GM23338 (cell line): ENCODE measurements around the gene NOTCH1. TPM values are rescaled to one million over a fixed set of nuclear protein-coding genes. Genes with fewer than 3 reads are reported as not detected.

Source experiments
- ATAC-seq: fragments of 200-7000 bp; cut with Tn5 transposase; 3 replicates; pipeline ENCODE4 v1.9.1; 2020
- DNase-seq: peaks from one replicate; pipeline ENCODE4 v3.0.0-alpha.2; 2015; ENCODE audit warnings: low spot score
- H2AFZ ChIP-seq: fragments of 200-600 bp; sonication (generic); 2 replicates; pipeline ENCODE4 v1.8.0; 2016; ENCODE audit warnings: antibody characterized with exemption, mild to moderate bottlenecking, moderate library complexity
- H3F3A ChIP-seq: fragments of 200-600 bp; sonication (generic); replicated peaks from 2 replicates; pipeline ENCODE4 v1.8.0; 2017; ENCODE audit warnings: antibody characterized with exemption, mixed run types, low read depth
- H3K27ac ChIP-seq: fragments of 200-600 bp; sonication (generic); 2 replicates; pipeline ENCODE4 v1.6.1; 2016; ENCODE audit warnings: low read depth
- H3K27me3 ChIP-seq: fragments of 200-600 bp; sonication (generic); 2 replicates; pipeline ENCODE4 v1.8.0; 2016; ENCODE audit warnings: mild to moderate bottlenecking, mixed run types, moderate library complexity; ENCODE audit not compliant: insufficient read depth
- H3K36me3 ChIP-seq: fragments of 200-600 bp; sonication (generic); 2 replicates; pipeline ENCODE4 v1.8.0; 2016; ENCODE audit warnings: mild to moderate bottlenecking; ENCODE audit not compliant: insufficient read depth
- H3K4me1 ChIP-seq: fragments of 200-600 bp; sonication (generic); 2 replicates; pipeline ENCODE4 v1.8.0; 2016; ENCODE audit warnings: mild to moderate bottlenecking, moderate library complexity; ENCODE audit not compliant: insufficient read depth
- H3K4me2 ChIP-seq: fragments of 200-600 bp; sonication (generic); 2 replicates; pipeline ENCODE4 v1.7.1; 2017; ENCODE audit warnings: mixed run types
- H3K4me3 ChIP-seq: fragments of 200-600 bp; sonication (generic); 2 replicates; pipeline ENCODE4 v1.6.1; 2016; ENCODE audit warnings: mixed run types
- H3K79me2 ChIP-seq: fragments of 200-600 bp; sonication (generic); replicated peaks from 2 replicates; pipeline ENCODE4 v1.8.0; 2017; ENCODE audit warnings: mild to moderate bottlenecking; ENCODE audit not compliant: insufficient read depth
- H3K9me2 ChIP-seq: fragments of 200-600 bp; sonication (generic); 2 replicates; pipeline ENCODE4 v1.8.0; 2017; ENCODE audit not compliant: insufficient read depth
- H4K20me1 ChIP-seq: fragments of 200-600 bp; sonication (generic); replicated peaks from 2 replicates; pipeline ENCODE4 v1.8.0; 2017; ENCODE audit warnings: mild to moderate bottlenecking; ENCODE audit not compliant: insufficient read depth
- H3K27ac Mint-ChIP-seq: 2 replicates; pipeline ENCODE4 v1.8.0; 2020; ENCODE audit warnings: inconsistent platforms, mild to moderate bottlenecking, moderate library complexity, mixed read lengths
- H3K27me3 Mint-ChIP-seq: 3 replicates; pipeline ENCODE4 v1.8.0; 2022; ENCODE audit warnings: low read depth, mild to moderate bottlenecking, moderate library complexity, mixed read lengths, inconsistent platforms; ENCODE audit not compliant: insufficient read depth, poor library complexity
- H3K36me3 Mint-ChIP-seq: 3 replicates; pipeline ENCODE4 v1.8.0; 2021; ENCODE audit warnings: low read depth, mild to moderate bottlenecking, inconsistent platforms, moderate library complexity, mixed read lengths
- H3K4me1 Mint-ChIP-seq: 3 replicates; pipeline ENCODE4 v1.8.0; 2020; ENCODE audit warnings: mild to moderate bottlenecking, inconsistent platforms, mixed read lengths
- H3K4me3 Mint-ChIP-seq: 3 replicates; pipeline ENCODE4 v1.8.0; 2021; ENCODE audit warnings: moderate library complexity, mild to moderate bottlenecking, inconsistent platforms, mixed read lengths
- H3K9me3 Mint-ChIP-seq: 3 replicates; pipeline ENCODE4 v1.8.0; 2020; ENCODE audit warnings: moderate library complexity, mild to moderate bottlenecking, inconsistent platforms, mixed read lengths
- CREB1 ChIP-seq: fragments of 250-450 bp; sonication (Bioruptor Pico); IDR thresholded peaks from 2 replicates; pipeline ENCODE4 v1.5.0; 2020; ENCODE audit warnings: low read depth, mild to moderate bottlenecking, moderate library complexity
- CTCF ChIP-seq, 2 experiments: fragments of 200-600 bp in 1 of 2; sonication (generic) in 1 of 2; conservative IDR thresholded peaks; 2 replicates each; pipeline versions ENCODE4 v1.5.1 to v1.6.1; 2016 to 2017; ENCODE audit warnings: antibody characterized with exemption in 2 of 2, low read depth in 2 of 2, mild to moderate bottlenecking in 2 of 2, moderate library complexity in 1 of 2
- ETS1 ChIP-seq: IDR thresholded peaks from 2 replicates; pipeline ENCODE4 v1.6.1; 2016; ENCODE audit warnings: antibody characterized with exemption
- EZH2 ChIP-seq: fragments of 200-600 bp; sonication (generic); IDR thresholded peaks from one replicate; pipeline ENCODE4 v1.8.0; 2017; ENCODE audit warnings: antibody characterized with exemption, mild to moderate bottlenecking, low read depth; ENCODE audit not compliant: unreplicated experiment
- EZH2phosphoT487 ChIP-seq: fragments of 200-600 bp; sonication (generic); IDR thresholded peaks from one replicate; pipeline ENCODE4 v1.8.1; 2018; ENCODE audit warnings: antibody characterized with exemption; ENCODE audit not compliant: unreplicated experiment
- JUNB ChIP-seq: IDR thresholded peaks from one replicate; pipeline ENCODE4 v1.6.1; 2016; ENCODE audit warnings: antibody characterized with exemption; ENCODE audit not compliant: unreplicated experiment
- NANOG ChIP-seq: IDR thresholded peaks from 2 replicates; pipeline ENCODE4 v1.6.1; 2016; ENCODE audit warnings: antibody characterized with exemption, borderline replicate concordance
- POLR2AphosphoS5 ChIP-seq: IDR thresholded peaks from 2 replicates; pipeline ENCODE4 v1.6.1; 2016; ENCODE audit warnings: antibody characterized with exemption, low read depth
- REST ChIP-seq: IDR thresholded peaks from one replicate; pipeline ENCODE4 v1.6.1; 2018; ENCODE audit warnings: antibody characterized with exemption; ENCODE audit not compliant: unreplicated experiment
- STAT1 ChIP-seq: IDR thresholded peaks from one replicate; pipeline ENCODE4 v1.6.1; 2016; ENCODE audit warnings: antibody characterized with exemption; ENCODE audit not compliant: unreplicated experiment
- ZNF114 ChIP-seq: fragments of 250-450 bp; sonication (Bioruptor Pico); IDR thresholded peaks from 2 replicates; pipeline ENCODE4 v1.5.0; 2020; ENCODE audit warnings: mild to moderate bottlenecking, moderate library complexity
- ZNF331 ChIP-seq: fragments of 250-450 bp; sonication (Bioruptor Pico); IDR thresholded peaks from 2 replicates; pipeline ENCODE4 v1.5.0; 2020; ENCODE audit warnings: low read depth, mild to moderate bottlenecking, moderate library complexity
- ZNF462 ChIP-seq: fragments of 250-450 bp; sonication (Bioruptor Pico); IDR thresholded peaks from 2 replicates; pipeline ENCODE4 v1.5.0; 2020; ENCODE audit warnings: mild to moderate bottlenecking, moderate library complexity
- polyA plus RNA-seq: library from polyadenylated mRNA; unstranded; fragments of >200 nt; fragmentation: Nextera tagmentation; extraction: Ambion mirVana; gene quantifications from 2 replicates; pipeline ENCODE4 v1.2.1, GENCODE V29; 2016
- total RNA-seq: library from RNA; depleted of rRNA; stranded (reverse); fragments of >200 nt; shearing (Covaris generic); gene quantifications from 2 replicates; pipeline ENCODE4 v1.2.3, GENCODE V29; 2014

NOTCH1 gene
- total and polyA plus RNA-seq, 2 experiments from 2014 or later, result 9.9 to 97.2 TPM

GRCh38 chr9:136470792-136471469, 74.9 kb downstream of the NOTCH1 start:
- no peaks in the 10 kb centered on the region for H3K9me3 Mint-ChIP-seq
- Histone ChIP-seq H4K20me1 (peaks cover 51% of the 10 kb centered on the region), H3K36me3 (peaks cover 33% of the 10 kb centered on the region)

More at GRCh38 chr9:136470792-136471469, 74.9 kb downstream of the NOTCH1 start:
- no peaks in the 10 kb centered on the region for H3K4me1 ChIP-seq
- no peaks in the 10 kb centered on the region for H3K27me3 ChIP-seq
- 0 out of 2 replicates have a peak, but pooled peaks cover 6% of the 10 kb centered on the region for H3F3A ChIP-seq
- ATAC-seq, result no peak
- peaks cover 85% of the 10 kb centered on the region for H3K79me2 ChIP-seq
- no peak overlapping the region for H3K4me2 ChIP-seq
- H2AFZ ChIP-seq, result no peak overlapping the region
- DNase-seq, result no peak
- H3K27ac ChIP-seq, result no peak overlapping the region
- H3K9me2 ChIP-seq, result no peaks in the 10 kb centered on the region
- Mint-ChIP-seq H3K36me3 (peaks cover 73% of the 10 kb centered on the region), H3K27me3 (peaks cover 7% of the 10 kb centered on the region), H3K27ac (no peak overlapping the region), H3K4me1 (no peaks in the 10 kb centered on the region), H3K4me3 (no peak overlapping the region)
- TF ChIP-seq NANOG, result no peak
- no peak for TF ChIP-seq ZNF114 (CRISPR knock-in tag)
- no peak for TF ChIP-seq REST
- TF ChIP-seq ZNF462 (CRISPR knock-in tag), result no peak
- TF ChIP-seq EZH2phosphoT487, result no peak
- TF ChIP-seq CTCF (conservative IDR thresholded peaks at IDR 0.05; ENCODE audit: low read depth in 2 of 2), result no peak
- no peak for TF ChIP-seq STAT1
- no peak for TF ChIP-seq POLR2AphosphoS5
- no peak for TF ChIP-seq JUNB
- no peak for TF ChIP-seq CREB1 (CRISPR knock-in tag)
- no peak for TF ChIP-seq ZNF331 (CRISPR knock-in tag)
- no peak for TF ChIP-seq EZH2
- TF ChIP-seq ETS1, result no peak
- no peak overlapping the region for H3K4me3 ChIP-seq
